ENCODE measurements around the gene GDF11.
A peak's percentile ranks its signal among the peaks of the same experiment; 100 is the strongest.

DNA sequence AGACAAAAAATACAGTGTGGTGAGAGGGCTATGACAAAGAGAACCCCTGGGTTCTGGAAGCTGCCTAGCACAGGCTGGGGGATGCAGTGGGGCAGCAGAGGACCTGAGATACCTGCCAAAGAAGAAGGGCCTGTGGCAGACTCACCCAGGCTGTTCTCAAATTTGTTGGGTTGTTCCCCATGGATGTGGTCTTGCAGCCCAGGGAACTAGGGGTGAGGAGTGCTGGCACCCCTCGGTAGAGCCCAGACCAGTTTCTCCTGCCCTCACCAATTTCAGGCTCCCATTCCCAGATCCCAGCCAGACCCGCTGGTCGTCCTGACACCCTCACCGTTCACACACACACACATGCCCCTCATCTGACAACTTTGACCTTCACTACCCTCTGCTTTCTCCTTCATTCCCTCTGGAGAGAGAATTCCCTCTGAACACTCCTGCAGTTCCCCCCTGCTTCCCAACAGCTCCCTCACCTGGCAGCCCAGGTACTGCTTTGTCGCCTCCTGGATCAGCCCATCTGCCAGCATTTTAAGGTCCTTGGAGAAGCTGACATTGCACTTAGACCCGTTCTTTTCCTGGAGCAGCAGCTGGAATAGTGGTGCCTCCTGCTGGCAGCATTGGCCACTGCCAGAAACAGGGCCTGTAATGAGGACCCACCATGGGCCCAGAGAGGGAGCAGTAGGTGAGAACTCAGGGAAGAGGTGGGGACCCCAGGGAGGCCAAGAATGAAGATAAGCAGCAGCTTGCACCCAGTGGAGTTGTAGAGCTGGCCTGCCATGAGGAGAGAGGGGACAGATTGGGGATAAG lies 5.9 kb upstream of the GDF11 start:
- TF ChIP-seq, protein P1, sequence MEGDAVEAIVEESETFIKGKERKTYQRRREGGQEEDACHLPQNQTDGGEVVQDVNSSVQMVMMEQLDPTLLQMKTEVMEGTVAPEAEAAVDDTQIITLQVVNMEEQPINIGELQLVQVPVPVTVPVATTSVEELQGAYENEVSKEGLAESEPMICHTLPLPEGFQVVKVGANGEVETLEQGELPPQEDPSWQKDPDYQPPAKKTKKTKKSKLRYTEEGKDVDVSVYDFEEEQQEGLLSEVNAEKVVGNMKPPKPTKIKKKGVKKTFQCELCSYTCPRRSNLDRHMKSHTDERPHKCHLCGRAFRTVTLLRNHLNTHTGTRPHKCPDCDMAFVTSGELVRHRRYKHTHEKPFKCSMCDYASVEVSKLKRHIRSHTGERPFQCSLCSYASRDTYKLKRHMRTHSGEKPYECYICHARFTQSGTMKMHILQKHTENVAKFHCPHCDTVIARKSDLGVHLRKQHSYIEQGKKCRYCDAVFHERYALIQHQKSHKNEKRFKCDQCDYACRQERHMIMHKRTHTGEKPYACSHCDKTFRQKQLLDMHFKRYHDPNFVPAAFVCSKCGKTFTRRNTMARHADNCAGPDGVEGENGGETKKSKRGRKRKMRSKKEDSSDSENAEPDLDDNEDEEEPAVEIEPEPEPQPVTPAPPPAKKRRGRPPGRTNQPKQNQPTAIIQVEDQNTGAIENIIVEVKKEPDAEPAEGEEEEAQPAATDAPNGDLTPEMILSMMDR (IDR thresholded peaks at IDR 0.05; ENCODE audit: insufficient read depth, low read length, poor library complexity, severe bottlenecking) = peak; percentile 92
- TF ChIP-seq EZH2phosphoT487 (conservative IDR thresholded peaks at IDR 0.05; ENCODE audit: low read length) = no peak

Measured in SU-DHL-6 (cell line).